GM19238 (cell line): Measurements from ENCODE around the gene C8G.

Experiments used
- DNase-seq: peaks from one replicate; pipeline ENCODE4 v3.0.0; 2011; ENCODE audit warnings: low spot score; ENCODE audit not compliant: insufficient read length

Gene C8G

DNA sequence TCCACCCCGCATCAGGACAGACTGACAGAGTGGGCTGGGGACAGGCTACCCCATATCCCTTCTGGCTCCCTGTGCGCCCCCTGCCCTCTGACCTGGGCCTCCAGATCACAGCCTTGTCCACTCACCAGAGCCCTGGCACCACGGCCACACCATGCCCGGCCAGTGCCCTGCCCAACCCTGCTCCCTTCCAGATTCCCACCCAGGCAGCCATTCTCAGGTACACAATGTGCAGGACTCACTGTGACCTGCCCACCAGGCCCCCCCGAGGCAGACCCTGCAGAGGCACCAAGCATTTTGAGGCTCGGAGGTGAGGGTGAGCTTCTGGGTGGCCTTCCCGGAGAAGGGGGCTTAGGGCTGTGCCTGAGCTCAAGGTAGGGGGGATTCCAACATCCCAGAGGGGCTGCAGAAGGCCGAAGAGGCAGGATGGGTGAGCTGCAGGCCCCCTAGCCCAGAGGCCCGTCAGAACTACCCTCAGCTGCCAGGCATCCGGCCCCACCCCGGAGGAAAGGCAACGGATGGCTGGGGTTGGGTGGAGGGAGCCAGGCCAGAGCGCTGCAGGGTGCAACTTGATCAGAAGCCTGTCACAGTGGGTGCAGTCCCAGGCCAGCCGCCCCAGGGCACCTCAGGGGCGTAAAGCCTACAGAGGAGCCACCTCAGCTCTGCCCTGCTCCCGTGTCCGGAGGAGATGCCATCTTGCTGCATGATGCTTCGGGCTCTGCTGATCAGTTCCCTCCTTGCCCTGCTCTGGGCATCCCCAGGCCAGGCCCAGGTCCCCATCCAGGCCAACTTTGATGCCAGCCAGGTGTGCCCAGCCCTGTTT, 37.4 kb downstream of the C8G start, which contains the start of gene LCNL1:
LCNL1 (plus strand) TSS at position 762 of the 820 bp plus-strand sequence. CDS start 594 bp downstream, outside the sequence.
- no peak for DNase-seq

DNA sequence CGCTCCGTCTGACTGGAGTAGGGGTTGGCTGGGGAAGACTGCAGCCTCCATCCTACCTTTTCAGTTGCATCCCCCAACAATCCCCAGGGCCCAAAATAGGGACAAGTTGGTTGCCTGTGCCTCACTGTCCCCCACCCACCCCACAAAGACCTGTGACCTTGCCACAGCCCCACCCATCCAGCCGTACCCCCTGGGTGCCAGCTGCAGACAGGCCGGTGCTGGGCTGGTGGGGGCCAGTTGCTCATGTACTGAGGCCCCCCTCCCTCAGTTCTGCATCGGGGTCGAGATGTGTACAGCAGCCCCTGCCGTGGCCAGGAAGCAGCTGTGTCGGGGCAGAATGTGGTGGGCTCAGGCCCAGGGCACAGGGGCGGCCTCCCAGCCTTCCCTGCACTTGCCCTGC, 38.1 kb downstream of the C8G start:
- DNase-seq: no peak

DNA sequence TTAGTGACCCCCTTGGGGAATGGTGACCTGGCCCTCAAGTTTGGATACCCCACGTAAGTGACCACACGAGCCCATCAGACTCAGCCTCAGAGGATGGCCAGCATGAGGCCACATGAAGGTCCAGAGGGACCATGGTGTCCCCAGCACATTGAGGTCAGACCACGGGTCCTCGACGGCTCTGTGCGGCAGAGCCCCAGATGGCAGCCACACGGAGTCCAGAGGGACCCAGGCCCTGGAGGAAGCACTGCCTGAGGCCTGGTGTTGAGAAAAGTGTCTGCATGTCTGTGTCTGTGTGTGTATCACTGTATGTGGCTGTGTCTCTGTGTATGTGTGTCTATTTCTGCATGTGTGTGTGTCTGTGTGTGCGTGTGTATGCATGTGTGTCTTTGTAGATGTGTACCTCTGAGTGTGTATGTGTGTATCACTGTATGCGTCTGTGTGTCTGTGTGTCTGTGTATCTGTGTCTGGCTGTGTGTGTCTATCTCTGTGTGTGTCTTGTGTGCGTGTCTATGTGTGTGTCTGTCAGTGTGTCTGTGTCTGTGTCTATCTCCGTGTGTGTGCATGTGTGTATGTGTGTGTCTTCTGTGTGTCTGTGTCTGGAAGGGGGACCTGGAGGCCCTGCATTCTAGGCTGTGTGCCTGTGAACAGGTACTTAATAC, 38.7 kb downstream of the C8G start:
- DNase-seq: no peak

DNA sequence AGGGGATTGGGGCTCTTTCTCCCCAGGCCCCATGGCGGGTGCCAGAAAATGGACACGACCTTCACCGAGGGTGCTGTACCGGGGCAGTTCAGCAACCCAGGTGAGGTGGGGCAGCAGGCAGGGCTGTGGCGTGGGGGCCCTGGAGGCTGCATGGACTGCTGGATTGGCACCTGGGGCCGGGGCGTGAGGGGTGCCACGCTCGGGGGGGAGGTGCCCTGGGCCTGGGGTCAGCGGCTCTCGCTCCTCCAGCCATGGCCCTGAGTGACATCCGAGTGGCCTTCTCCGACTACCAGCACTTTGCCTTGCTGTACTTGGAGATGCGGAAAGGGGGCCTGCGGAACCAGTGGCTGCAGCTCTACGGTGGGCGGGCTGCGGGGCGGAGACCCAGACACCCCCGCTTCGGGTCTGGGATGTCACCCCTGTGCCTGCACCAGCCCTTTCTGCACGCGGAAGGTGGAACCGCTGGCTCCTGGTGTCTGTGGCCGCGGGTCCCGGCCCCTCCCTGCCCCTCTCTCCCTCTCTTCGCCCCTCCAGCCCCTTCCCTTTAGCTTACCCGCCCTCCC, 39.5 kb downstream of the C8G start:
- DNase-seq: no peak

DNA sequence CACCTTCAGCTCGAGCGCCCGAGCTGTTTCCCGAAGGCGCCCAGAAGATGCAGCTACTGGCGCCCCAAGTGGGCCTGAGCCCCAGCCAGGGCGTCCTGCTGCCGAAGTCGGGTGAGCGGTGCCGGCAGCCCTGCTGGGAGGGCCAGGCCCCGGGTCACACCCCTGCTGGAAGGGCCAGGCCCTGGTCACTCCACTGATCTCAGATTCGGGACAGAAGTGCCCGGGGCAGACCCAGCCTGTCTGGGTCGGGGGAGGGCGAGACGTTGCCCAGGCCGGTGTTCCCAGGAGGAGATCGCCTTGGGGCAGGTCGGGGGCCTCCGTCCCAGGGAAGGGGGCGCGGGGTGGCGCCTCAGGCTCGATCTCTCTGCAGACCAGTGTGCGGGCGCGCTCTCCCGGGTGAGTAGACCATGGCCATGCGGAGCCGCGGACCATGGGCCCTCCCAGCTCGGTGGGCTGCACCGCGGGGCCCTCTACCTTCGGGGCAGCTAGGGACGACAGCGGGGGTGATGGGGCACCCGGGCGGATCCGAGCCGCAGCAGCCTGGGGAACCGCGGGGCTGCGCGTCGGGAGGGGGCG, 40.1 kb downstream of the C8G start:
- DNase-seq: no peak

DNA sequence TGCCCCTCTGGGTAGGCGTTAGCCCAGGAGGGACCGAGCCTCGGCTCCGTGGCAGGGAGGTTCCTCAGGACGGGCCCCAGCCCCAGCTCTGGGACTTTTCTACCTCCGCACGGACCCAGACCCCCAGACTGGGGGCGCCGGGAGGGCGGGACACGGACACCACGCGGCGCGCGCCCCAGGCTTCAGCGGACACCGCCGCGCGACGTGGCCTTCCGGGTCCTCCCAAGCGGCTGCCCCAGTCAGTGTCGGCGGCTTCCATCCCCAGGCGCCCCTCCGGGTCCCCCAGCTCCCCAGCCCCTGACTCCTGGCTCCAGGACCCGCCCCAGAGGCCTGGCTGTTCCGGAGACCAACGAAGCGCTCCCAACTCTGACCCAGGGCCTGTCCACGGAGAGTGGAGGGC, 40.8 kb downstream of the C8G start:
- DNase-seq: no peak

DNA sequence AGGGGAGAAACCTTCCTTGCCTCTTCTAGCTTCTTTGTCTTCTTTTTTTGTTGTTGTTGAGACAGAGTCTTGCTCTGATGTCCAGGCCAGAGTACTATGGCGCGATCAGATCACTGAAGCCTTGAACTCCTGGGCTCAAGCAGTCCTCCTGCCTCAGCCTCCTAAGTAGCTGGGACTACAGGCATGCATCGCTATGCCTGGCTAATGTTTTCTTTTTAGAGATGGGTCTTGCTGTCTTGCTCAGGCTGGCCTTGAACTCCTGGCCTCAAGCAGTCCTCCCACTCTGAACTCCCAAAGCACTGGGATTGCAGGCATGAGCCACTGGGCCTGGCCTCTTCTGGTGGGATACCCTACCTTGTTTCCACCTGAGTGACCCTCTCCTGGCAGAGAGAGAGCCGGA, 43.8 kb downstream of the C8G start:
- DNase-seq: no peak

DNA sequence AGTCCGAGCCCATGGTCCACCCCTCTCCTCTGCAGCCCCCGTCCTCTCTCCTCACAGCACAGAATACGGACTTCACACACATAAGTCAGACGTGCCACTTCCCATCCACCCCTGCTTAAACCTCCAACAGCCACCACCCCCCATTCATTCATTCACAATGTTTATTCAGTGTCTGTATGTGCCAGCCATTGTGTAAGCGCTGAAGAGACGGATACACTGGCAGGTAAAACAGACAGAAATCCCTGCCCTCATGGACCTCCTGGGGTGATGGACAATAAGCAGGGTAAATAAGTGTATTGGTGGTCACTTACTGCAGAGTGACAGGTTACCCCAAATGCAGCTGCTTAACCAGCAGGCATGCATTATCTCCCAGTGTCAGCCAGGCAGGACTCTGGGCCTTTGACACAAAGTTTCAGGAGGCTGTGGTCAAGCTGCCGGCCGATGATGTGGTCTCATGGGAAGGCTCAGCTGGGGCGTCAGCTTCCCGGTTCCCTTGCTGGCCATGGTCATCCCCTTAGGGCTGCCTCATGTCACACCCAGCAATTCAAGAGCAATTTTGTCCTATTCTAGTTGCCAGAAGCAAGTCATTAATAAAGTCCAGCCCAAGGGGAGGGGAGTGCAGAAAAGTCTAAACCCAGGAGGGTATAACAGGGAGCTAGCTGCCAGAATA, 45.3 kb downstream of the C8G start:
- no peak for DNase-seq

DNA sequence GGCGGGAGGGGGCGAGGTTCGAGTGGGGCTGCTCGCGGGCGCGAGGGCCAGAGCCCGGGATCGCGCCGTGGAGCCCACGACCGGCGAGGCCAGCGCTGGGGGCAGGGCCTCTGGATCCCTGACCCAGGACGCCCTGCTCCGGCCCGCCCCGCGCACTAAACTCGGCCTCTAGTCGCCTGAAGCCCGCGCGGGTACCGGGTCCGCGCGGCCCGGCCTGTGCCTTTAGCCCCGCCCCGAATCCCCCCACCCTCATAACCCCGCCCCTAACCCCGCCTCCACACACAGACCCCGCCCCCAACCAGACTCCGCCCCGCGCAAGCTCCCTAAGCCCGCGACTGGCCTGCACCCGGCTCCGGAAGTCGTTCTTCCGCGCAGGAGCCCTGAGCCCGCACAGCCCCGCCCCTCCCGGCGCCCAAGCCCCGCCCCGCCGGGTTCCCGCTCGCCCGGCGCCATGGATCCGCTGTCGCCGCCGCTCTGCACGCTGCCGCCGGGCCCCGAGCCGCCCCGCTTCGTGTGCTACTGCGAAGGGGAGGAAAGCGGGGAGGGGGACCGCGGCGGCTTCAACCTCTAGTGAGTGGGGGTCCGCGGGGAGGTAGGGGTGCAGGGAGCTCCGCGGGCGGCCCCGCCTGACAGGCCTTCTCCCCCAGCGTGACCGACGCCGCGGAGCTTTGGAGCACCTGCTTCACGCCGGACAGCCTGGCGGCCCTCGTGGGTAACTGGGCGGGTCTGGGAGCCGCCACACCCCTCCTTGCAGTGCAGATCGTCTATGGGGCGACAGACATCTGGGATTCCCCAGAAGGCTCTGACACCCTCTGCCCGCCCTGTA, 47.2 kb downstream of the C8G start, which contains the start of gene PAXX:
PAXX (plus strand) TSS at position 430 of the 826 bp plus-strand sequence; CDS start at position 452, 22 bp downstream.
- DNase-seq: peak; percentile 100

DNA sequence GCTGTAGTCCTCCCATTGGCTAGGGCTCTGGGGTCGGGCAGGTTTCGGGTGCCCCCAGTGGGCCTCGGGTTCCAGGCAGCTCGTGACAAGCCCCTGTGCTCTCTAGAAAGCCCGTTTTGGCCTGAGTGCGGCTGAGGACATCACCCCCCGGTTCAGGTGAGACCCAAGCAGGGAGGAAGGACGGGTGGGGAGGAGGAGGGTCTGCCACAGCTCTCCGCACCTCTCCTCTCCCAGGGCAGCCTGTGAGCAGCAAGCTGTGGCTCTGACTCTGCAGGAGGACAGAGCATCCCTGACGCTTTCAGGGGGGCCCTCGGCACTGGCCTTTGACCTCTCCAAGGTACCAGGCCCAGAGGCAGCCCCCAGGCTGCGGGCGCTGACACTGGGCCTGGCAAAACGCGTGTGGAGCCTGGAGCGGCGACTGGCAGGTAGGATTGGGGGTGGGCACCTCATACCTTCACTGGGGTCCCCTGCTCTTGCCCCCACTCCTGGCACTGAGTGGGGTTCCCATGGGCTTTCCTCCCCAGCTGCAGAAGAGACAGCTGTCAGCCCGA, 47.9 kb downstream of the C8G start:
- DNase-seq: no peak

DNA sequence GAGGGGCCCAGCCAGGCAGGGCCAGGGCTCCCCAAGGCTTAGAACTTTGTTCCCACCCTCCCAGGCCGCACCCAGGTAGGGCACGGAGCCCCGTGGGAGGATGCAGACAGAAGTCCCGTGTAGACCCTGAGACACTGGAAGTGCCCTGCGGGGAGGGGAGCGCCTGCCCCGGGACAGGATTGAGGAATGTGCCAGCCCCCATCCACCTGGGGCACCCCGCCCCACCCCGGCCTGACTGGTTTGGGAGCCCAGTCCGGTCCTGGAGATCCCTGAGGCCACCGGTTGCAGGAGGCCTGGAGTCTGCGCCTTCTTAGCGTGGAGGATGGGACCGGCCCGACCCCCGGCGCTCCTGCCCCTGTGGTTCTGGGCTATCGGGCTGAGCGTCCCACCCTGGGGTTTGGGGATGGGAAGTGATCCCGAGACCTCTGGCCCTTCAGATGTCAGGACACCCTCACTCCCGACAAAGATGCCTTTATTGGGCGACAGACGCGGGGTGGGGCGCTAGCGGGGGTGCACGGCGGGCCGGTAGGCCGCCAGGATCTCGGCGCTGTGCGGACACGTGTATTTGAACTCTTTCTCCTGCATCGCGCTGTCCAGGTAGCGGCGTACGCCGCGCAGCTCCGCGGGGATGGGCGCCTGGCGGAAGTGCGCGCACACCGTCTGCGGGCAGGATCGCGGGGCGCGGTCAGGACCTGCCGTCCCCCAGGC, 49.3 kb downstream of the C8G start:
- no peak for DNase-seq

DNA sequence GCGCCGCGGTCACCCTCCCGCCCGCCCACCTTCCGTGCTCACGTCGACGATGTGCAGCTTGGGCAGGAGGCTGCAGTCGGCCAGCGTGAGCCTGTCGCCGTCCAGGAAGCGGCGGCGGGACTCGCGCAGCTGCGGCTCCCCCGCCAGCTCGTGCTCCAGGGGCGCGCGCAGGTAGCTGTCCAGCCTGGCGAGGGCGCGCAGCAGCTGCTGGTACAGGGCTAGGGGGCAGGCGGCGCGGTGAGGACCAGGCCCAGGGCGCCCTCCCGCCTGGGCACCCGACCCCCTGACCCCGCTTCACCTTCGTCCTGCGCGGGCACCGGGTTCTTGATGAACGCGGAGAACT, 49.8 kb downstream of the C8G start:
- no peak for DNase-seq

DNA sequence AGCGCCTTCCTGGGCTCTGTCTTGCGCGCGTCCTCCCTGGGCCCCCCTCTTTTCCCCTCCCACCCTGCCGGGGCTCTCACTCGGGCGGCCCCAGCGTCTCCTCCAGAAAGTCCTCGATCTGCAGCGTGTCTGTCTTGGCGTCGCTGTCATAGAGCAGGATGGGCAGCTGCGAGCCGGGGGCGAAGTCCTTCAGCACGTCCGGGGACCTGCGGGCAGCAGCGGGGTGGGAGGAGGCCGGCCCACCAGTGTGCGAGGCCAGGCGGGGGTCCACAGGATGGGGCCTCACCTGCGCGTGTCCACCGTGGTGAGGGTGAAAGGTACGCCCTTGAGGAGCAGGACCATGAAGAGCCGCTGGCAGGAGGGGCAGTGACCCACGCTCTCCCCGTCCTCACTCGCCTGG, 50.3 kb downstream of the C8G start:
- DNase-seq: no peak

DNA sequence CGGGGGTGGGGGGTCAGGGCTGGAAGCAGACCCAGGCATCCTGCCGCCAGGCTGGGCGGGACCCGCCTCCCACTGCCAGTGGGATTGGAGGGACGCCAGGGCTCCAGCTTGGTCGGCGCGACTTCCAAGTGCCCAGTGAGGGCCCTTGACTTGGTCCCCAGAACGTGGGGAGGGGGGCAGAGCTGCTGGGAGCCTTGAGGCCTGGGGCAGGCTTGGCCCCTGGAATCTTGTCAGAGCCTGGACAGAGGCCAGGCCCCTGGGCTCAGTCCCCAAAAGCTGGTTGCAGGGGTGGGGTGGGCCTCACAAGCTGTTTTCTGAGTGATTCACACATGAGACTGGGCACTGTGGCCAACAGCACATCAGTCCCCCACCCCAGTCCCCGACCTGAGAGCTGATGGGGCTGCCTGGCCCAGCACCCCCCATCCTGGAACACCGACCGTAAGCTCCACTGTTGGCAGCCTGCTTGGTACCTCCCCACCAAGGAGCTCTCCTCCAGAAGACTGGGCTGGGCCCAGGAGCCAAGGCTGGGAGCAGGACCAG, 50.8 kb downstream of the C8G start:
- no peak for DNase-seq
